M059J (cell line): ENCODE data around the gene TNPO3. TPM values are rescaled to one million over a fixed set of nuclear protein-coding genes. Genes with fewer than 3 reads are reported as not detected.
A peak's percentile ranks its signal among the peaks of the same experiment; 100 is the strongest.
"Not testable (repeated sequence)": the region's sequence is repeated elsewhere in the genome, so short reads cannot be mapped to it uniquely, and the experiment has no call there.

Source experiments
- DNase-seq: peaks from one replicate; pipeline ENCODE4 v3.0.0-alpha.2; 2012; ENCODE audit warnings: low read depth
- total RNA-seq: library from RNA; depleted of rRNA; stranded (reverse); fragments of >200 nt; shearing (Covaris generic); gene quantifications from 2 replicates; pipeline ENCODE4 v1.2.3, GENCODE V29; 2014

The TNPO3 gene
- total RNA-seq, 1 experiment from 2014 or later = 70.7 TPM

DNA sequence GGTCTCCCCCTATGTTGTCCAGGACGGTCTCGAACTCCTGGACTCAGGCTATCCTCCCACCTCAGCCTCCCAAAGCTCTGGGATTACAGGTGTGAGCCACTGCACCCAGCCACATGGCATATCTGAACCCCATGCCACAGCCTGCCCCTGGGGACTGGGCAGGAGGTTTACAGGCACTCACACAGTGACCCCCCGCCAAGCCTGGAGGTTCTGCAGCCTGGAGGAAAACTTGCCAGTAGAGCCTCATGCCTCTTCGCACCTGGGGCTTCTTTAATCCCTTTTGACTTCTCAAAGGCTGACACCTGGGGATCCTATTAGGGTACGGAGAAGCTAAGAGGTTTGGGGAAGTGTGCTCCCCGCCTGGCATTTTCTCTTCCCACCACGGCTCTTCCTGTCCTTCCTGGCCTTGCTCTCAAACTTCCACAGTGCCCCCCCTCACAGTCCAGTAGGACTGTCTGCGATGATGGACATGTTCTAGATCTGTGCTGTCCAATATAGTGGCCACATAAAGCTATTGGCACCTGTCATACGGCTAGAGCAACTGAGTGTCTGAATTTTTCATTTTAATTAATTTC, 133.0 kb downstream of the TNPO3 start:
- no peak for DNase-seq

DNA sequence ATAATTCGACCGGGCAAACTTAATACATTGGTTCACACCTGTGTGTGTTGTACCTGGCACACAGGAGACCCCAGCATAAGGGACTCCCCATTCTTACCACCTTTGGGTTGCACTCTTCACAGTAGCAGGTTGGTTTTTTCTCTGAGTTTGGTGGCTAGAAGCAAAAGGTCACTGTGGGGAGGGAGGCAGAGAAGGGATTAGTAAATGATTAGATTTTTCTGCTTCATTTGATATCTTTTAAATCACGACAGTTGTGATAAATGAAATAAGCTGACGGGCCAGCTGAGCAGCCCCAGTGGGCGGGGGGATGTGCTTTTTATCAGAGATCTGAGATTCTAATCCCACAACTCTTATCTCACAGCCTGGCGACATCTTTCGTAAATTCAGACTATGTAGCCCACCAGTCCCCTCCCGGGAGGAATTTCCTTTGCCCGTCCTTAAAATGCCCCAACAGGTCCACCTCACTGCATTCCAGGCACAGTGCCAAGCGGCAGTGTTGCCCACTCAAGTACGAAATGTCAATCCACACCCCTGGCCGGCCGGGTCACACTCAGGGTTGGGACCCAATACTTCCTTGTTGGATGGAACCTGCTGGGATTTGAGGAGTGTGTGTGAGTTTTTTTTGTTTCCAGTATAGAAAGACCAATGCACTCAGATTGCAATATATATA, 133.9 kb downstream of the TNPO3 start:
- no peak for DNase-seq

DNA sequence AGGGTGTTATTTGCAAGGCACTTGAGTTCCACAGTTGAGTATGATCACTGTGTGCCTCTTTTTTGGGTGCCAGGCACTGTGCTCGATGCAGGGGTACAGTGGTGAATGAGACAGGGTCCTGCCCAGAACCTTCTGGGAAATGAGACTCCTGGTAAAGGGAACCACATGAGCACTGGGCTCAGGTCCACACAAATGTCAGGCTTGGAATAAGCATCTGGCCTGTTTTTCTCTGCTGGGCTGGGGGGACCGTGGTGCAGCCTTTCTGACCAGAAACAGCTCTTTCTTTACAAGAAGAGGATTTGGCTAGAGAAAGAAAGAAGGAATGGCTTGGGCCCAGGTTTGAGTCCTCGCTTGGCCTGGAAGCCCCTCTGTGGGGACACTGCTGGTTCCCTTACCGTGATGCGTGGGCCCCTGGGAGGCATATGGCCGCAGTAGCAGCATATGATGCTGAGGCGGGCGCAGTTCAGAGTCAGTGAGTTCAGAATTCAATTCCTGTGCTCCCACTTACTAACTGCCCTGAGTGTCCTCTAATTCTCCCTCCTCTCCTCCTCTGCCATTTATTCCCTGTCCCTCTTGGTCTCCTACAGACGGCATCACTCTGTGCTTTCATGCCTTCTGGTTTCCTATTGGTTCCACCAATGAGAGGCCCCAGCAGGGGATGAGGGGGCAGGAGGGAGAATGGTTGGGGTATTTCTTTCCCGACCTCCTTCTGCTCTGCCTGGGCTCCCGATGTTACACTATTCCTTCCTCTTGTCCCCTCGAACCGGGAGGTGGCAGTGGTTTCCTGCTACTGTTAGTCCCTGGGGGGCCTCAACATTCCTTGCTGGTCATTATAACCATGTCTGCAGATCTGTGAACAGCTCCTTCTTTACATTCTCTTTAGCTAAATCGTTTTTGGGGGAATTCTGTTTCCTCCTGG, 134.8 kb downstream of the TNPO3 start:
- DNase-seq = no peak

DNA sequence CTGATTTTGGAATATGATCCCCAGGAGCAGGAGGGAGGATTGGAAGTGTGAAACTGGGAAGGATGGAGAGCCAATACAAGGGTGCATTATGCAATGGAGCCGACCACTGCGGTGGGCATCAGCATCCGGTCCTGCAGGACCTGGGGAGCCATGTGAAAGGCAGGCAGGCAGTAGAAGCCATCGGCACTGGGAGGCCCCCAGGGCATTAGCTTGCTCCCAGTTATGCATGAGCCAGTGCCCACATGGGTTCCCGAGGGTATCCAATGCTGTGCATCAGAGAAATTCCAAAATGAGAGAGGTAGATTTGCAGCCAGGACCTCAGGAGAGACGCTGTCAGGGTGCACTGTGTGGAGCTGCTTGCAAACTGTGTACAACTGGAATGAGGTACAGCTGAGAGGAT, 135.7 kb downstream of the TNPO3 start:
- DNase-seq = no peak

DNA sequence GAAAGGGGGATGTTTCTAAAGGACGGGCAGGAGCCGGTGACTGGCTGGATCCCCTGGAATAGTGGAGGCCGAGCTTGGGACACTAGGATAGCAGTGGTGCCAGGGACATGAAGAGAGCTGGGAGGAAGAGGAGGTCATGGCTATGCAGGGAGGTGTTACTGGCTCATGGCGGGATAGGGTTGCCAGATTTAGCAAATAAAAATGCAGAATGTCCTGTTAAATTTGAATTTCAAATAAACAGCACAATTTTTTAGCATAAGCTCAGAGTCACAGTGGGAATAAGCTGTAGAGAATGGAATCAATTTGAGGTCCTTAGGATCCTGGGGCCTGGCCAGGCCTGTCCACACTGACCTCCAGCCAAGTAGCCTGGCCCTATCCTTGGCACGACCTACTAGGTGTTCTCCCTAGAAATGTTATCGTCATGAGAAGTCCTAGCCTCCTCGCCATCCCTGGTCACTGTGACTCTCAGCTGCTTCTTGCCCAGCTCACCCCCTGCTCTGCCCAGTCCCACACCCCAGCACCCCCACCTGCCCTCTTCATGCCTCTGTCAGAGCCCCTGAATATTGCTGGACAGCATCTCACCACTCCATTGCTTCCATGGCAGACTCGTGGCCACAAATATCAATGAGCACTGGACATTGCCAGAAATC, 136.8 kb downstream of the TNPO3 start:
- no peak for DNase-seq

DNA sequence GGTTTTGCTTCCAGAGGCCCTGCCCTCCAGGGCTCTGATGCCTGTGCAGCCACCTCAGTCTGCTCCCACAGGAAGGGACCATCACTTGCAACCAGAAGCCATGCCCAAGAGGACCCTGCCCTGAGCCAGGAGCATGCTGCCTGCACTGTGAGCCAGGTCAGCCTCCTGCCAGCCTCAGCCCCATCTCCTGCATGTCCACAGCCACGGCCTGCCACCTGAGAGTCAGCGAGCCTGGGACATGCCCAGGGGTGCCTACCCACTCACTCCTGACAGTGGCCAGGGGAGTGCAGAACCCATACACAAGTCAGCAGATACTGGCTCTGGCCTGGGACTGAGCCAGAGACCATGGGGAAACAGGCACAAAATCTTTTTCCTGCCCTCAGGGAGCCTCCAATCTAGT, 137.8 kb downstream of the TNPO3 start:
- no peak for DNase-seq

DNA sequence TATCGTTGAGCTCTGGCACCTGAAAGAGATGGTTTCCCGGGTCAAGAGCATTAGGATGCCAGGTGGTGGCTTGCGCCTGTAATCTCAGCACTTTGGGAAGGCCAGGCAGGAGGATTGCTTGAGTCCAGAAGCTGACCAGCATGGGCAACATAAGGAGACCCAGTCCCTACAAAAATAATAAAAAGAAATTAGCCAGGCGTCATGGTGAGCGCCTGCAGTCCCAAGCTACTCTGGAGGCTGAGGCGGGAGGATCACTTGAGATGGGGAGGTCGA, 138.3 kb downstream of the TNPO3 start:
- DNase-seq = no peak

DNA sequence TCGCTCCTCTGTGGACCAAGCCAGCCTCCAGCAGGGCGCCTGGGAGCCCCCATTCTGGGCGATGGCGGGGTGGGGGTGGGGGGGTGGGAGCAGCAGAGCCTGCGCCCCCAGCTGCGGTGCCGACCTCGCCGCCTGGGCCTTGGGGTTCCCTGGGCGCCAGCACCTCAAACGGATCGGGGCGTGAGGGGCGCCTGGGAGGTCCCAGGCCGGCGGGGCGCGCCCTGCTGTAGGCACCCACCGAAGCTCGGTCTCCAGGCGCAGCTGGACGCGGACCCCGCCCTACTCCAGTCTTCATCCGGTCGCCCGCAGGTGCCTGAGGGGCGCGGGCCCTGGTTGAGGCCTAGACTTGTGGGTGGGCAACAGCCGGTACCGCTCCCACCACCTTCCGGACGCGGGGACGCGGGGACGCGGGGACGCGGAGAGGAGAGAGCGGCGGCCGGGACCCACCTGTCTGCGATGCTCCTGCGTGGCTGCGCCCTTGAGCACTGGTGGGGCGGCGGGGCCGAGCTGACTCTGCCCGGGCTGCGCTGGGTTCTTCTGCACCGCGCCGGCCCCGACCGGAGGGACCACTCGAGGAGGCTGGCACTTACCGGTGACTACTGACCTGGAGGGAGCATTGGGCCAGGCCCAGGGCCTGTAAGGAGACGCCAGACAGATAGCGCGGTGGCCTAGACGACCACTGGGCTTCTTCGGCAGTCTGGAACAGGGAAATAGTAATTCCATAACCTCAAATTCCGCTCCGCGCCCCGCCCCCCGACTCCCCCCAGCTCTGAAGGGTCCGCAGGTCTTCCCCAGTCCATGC, 138.9 kb downstream of the TNPO3 start:
- DNase-seq = no peak

DNA sequence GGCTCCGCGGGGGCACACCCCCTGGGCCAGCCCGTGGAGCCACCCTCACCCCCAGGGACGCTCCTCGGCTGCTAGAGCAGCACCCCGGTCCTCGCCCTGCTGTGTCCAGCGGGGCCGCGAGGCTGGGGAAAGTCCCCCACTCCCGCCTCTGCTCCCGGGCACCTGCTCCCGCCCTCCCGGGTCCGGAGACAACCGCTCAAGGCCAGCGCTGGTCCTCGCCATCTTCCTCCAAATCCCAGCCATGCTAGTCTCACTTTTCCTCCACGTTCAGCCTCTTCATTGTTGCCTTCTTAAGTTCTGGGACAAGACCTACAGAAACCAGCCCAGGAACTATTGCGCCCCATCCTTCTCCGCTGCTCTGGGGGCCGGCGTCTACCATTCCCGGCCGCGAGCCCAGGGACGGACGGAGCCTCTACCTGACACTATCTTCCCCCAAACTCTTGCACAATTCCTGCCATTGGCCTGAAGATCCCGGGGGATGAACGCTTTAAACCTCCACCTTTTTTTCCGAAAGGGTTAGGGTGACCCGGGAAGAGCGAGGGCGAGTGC, 139.6 kb downstream of the TNPO3 start:
- no peak for DNase-seq

DNA sequence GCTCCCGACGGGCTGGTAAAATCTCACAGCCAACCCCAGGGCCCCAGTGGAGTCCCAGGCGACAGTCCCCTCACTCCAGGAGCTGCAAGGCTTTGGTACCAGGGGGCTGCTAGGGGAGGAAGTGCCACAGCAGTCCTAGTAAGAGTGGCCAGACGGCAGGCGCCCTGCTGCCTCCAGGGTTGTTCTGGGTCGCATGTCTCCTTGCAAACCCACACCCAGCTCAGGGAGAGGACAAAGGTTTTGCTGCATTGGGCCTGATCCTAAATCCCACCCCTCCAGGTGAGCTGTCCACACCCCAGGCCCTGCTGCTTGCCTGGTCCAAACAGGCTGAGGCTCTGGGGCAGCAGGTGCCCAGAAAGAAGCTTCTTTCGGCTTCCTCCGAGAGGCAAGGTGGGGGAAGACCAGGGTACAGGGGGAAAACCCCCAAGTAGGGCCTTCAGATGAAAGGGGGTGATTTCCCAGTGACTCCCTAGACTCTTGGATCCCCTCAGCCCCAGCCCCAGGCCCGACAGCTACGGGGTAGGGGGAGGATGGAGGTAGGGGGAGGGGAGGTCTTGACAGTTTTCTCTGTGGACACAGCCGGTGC, 140.3 kb downstream of the TNPO3 start:
- DNase-seq = no peak

DNA sequence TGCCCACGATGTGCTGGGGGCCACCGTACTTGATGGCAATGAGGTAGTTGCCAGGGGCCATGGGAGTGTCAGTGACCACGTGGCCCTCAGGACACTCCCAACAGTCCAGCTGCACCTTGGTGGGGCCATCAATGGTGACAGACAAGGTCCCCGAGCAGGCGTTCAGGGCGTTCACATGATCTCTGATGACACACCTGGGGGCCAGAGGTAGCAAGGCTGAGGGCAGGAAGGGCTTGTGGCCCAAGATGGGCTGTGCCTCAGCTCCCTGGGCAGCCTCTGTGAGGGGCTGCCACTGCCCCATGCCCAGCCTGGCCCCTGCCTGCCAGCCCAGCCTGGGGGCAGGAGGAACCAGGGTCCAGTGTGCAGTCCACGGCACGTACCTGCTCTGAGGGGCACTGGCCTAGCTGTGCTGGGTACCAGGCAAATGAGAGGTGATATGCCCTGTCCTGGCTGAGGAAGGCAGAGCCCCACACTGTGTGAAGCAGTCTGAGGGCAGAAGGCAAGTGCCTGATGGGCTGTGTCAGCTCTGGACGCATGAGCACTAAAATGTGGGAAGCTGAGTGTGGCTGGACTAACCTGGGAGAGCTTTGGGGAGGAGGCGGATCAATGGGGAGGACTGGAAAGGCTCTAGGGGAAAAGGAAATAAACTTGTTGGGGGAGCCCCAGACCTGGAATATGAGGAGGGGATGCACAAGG, 140.9 kb downstream of the TNPO3 start:
- DNase-seq = no peak

DNA sequence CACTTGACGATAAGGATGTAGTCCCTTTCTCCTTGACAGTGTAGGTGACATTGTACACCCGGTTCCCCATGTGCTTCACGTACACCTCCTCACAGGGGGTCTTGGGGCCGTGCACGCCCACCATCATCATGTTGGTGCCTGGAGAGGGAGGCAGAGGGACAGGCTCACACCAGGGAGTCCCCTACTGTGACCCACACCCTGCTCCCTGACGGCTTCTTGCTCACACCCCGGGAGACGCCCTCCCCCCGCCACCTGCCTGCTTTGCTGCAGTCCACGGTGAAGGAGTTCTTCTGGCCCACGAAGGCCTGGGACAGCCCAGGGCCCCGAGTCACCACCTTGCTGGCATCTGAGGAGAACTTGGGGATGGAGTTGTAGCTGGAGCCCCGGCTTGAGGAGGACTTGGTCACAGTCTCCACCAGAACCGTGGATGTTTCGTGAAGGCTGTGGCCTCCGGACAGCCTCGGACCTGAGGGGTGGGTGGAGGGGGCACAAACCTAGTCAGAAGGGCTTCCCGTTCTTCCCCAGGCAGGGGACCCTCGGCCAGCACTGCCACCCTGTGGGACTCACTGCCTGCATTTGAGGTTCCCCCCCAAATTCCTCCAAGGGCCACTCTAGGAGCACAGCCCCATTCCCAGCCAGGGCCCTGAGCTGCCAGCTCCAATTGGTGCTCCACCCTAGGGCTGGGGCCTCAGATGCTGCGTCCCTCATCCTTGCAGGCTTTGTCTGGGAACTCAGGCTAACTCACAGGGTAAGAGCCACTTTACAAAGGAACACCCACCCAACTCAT, 142.0 kb downstream of the TNPO3 start:
- not testable (repeated sequence) for DNase-seq

DNA sequence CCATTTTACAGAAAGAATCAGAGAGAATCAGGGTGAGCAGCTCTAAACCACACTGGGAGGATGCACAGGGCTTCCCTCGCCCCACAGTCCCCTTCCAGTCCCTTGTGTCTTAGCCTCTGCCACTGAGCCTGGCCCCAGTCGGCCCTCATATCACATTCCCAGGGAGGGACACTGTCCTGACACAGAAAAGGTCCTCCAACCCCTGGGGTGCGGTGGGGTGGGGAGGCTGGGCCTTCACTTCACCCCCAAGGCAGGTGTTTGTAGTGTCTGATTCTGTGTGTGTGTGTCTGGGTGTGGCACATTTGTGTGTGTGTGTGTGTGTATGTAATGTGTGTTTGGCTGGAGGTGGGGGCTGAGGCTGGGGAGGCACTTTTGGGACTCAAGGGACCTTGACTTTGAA, 142.6 kb downstream of the TNPO3 start:
- no peak for DNase-seq

DNA sequence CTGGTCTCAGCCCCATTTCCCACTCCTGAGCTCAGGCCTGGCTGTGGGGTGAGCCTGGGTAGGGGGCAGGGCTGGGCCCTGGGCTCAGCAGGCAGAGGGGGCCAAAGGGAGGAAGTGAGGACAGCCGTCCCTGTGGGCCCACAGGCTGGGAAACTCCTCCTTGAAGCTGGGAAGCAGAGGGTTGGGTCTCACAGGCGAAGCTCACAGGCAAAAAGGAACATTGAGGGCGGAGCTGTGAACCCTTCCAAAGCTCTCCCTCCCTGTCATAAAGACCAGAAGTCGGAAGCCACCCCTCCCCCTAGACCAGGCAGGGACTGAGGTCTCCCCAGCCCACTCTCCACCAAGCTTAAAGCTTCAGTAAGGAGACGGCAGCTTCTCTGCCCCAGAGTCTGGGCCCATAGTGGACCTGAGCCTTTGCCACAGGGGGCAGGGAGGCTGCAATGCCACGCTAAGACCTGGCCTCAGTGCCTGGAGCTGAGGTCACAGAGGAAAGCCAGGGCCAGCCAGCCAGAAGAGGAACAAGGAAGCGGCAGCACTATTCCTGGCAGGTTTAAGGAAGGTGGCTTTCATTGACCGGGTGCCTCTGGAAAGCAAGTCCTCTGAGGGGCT, 143.4 kb downstream of the TNPO3 start:
- no peak for DNase-seq

DNA sequence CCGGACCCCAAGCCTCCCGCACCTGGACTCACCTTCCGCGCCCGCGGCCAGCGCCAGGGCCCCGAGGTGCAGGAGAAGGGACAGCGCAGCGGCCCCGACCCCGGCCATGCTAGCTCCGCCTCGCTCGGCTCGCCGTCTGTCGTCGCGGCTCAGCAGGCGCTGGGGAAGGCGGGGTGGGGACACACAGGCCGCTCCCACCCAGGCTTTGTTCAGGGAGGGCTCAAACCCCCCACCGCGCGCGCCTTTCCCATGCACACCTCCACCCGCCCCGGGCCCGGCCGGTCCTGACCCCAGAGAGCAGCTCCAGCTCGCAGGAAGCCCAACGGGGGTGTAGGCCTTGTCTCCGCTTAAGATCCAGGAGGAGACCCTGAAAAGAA, 144.4 kb downstream of the TNPO3 start, which contains the start of gene KCP:
TSS of gene KCP (minus strand) at position 141 of the 377 bp plus-strand sequence. CDS start at position 108, 33 bp downstream.
- DNase-seq = no peak

DNA sequence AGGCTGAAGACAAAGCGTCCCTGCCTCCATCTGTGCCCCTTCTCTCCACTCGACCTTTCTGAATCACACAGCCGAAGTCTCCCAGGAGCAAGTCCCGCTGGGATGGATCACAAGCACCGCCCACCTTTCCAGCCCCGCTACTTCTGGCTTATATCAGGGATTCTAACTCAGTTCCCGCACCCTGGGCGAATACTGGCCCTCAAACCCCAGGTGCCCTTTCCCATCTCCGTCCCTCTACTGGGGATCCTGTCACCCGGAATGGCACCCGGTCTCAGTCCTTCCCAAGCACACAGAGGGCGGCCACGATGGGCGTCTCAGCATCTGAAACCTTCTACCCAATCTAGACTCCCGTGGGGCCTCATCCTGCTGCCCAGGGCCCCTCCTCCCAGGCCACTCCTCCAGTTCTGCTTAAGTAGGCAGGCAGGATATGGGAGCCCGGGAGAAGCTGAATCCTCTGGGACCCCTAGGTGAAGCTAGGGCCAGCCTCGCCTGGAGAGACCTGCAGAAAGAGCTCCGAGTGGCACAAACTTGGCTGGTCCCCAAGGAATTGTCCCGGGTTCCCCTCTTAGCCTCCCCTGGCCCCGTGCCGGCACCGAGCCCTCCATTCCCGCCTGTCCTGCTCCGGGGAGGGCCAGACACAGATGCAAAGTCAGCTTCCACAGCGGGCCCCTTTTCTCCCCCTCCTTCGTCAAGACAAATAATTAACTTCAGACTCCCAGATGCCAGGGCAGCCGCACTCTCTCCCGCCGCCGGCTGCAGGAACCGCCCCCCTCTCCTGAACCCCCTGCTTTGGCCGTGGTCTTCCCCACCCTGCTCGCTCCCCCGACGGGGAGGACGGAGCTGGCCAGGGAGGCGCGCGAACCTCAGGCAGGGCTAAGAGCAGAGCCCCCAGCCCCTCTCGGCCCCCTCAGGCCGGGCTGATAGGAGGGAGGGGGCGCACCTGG, 145.0 kb downstream of the TNPO3 start:
- DNase-seq = peak; percentile 44

DNA sequence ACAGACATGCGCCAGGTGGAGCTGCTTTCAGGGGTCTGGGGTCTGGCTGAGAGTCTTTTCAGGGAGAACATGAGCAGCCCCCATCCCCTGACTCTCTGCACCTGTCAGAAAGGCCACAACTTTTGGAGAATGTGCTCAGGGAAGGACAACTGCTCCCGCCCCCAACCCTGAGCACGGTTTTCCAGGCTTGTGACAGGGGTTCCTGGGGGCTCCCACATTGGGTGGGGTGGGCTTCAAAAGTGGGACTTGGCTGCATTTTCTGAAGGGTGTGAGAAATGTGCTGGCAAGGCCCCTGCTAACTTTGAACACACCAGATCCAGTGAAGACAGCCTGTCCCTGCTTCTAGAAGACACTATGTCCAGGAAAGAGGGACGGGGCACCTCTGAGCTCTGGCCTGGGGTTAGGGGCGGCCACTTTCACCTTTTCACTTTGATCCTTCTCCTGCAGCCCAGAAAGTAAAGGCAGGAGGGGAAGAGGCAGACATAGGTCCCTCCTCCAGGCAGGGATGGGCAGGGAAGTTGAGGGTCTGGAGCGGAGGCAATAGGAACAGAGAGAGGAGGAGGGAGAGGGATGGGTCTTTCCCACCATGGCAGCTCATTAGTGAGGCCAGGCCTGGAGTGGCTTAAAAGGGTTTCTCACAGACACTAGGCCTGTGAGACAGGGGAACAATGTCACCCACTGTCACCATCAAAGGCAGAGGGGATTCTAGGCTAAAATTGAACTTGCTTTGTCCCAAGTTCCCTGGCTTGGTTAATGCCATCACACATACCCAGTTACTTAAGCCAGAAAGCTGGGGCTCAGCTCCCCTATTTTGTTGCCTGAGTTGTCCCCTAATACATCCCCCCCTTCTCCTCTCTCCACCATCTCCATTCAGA, 145.9 kb downstream of the TNPO3 start:
- DNase-seq = no peak
